NCI-H226 (cell line): ENCODE measurements around the gene KMT2E.
A peak's percentile ranks its signal among the peaks of the same experiment; 100 is the strongest.
"Not testable (repeated sequence)": the region's sequence is repeated elsewhere in the genome, so short reads cannot be mapped to it uniquely, and the experiment has no call there.

Source experiments
- DNase-seq: peaks from one replicate; pipeline ENCODE4 v3.0.0-alpha.2; 2015

The KMT2E gene

GRCh38 chr7:105013816-105014692 lies at the start of gene KMT2E:
KMT2E (plus strand) TSS chr7:105014205; CDS start chr7:105040953, 26,748 bp downstream.
- peak; percentile 79 for DNase-seq

- no peak for DNase-seq
Observed at GRCh38 chr7:104964626-104965236, 49.3 kb upstream of the KMT2E start.

GRCh38 chr7:104966022-104966421 lies 48.0 kb upstream of the KMT2E start:
- no peak for DNase-seq

- peak; percentile 40 for DNase-seq
Observed at GRCh38 chr7:104967088-104967487, 46.9 kb upstream of the KMT2E start.

GRCh38 chr7:104967595-104967994 lies 46.4 kb upstream of the KMT2E start:
- peak; percentile 79 for DNase-seq

- no peak for DNase-seq
Observed at GRCh38 chr7:104968648-104969047, 45.4 kb upstream of the KMT2E start.

GRCh38 chr7:104969183-104969582 lies 44.8 kb upstream of the KMT2E start:
- DNase-seq = no peak

- DNase-seq = no peak
Observed at GRCh38 chr7:104971290-104972071, 42.5 kb upstream of the KMT2E start.

- DNase-seq = no peak
Observed at GRCh38 chr7:104972500-104972899, 41.5 kb upstream of the KMT2E start.

GRCh38 chr7:104973227-104973626 lies 40.8 kb upstream of the KMT2E start:
- no peak for DNase-seq

- DNase-seq = no peak
Observed at GRCh38 chr7:104973909-104974415, 40.0 kb upstream of the KMT2E start.

GRCh38 chr7:104975553-104975952 lies 38.5 kb upstream of the KMT2E start:
- not testable (repeated sequence) for DNase-seq

GRCh38 chr7:104976966-104977636 lies 36.9 kb upstream of the KMT2E start:
- no peak for DNase-seq

GRCh38 chr7:104978460-104978859 lies 35.5 kb upstream of the KMT2E start:
- DNase-seq = no peak

- DNase-seq = peak; percentile 78
Observed at GRCh38 chr7:104979167-104979841, 34.7 kb upstream of the KMT2E start.

GRCh38 chr7:104980440-104980839 lies 33.6 kb upstream of the KMT2E start:
- no peak for DNase-seq

- peak; percentile 42 for DNase-seq
Observed at GRCh38 chr7:104980841-104981671, 32.9 kb upstream of the KMT2E start.

GRCh38 chr7:104981672-104982037 lies 32.4 kb upstream of the KMT2E start:
- DNase-seq = no peak

GRCh38 chr7:104982308-104983075 lies 31.5 kb upstream of the KMT2E start:
- DNase-seq = no peak

- DNase-seq = no peak
Observed at GRCh38 chr7:104983076-104983577, 30.9 kb upstream of the KMT2E start.
